GM19455 (cell line): Measurements from ENCODE around the gene MSX2.
"Not testable (repeated sequence)": the region's sequence is repeated elsewhere in the genome, so short reads cannot be mapped to it uniquely, and the experiment has no call there.

Experiments used
- ATAC-seq: cut with Tn5 transposase; IDR thresholded peaks from one replicate; pipeline ENCODE4 v1.9.1; 2021; ENCODE audit not compliant: unreplicated experiment

MSX2 gene

DNA sequence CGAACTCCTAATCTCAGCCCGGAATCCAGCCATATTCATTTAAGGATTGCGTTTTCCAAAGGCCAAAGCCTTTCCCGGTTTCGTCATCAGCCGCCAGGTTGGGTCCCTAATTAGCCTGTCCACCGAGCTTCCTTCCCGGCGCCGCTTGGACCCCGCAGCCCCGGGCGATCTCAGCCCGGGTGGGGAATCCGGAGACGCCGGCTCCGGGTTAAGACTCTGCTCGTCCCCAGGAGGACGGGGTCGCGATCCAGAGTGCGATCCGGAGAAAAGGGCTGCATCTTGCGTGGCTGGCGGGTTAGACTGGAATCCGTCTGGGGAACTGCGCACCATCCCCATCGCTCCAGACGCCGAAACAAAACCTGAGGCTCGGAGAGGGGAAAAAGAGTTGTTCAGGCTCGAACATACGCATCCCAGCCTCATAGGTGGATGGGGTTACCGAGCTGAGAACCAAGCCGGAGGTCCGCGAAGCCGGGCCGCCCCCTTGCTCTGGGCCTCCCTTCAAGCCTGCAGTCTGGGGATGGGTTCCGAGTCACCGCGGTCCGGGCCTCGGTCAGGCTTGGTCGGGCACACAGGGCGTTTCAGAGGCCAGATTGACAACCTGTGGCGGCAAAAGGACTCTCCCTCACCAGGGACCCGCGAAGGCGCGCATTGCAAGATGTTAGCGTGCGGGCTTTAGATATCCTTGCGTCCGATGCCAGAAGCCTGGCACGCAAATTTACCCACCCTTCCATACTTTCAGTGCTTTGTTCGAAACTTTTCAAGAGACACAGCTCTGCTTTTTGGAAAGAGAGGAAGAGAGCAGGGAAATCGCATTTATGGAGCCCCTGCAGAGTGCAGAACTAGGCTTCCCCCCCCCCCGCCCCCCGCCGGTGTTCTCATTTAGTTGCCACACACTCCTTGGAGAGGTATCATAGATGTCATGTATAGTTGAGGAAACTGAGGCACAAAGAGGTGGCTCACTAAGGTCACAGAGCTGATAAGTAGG lies 7.9 kb downstream of the MSX2 start:
- no peak for ATAC-seq

- no peak for ATAC-seq
Observed at GRCh38 chr5:174733091-174733690, 8.8 kb downstream of the MSX2 start.

GRCh38 chr5:174733836-174734235 lies 9.5 kb downstream of the MSX2 start:
- ATAC-seq: no peak

DNA sequence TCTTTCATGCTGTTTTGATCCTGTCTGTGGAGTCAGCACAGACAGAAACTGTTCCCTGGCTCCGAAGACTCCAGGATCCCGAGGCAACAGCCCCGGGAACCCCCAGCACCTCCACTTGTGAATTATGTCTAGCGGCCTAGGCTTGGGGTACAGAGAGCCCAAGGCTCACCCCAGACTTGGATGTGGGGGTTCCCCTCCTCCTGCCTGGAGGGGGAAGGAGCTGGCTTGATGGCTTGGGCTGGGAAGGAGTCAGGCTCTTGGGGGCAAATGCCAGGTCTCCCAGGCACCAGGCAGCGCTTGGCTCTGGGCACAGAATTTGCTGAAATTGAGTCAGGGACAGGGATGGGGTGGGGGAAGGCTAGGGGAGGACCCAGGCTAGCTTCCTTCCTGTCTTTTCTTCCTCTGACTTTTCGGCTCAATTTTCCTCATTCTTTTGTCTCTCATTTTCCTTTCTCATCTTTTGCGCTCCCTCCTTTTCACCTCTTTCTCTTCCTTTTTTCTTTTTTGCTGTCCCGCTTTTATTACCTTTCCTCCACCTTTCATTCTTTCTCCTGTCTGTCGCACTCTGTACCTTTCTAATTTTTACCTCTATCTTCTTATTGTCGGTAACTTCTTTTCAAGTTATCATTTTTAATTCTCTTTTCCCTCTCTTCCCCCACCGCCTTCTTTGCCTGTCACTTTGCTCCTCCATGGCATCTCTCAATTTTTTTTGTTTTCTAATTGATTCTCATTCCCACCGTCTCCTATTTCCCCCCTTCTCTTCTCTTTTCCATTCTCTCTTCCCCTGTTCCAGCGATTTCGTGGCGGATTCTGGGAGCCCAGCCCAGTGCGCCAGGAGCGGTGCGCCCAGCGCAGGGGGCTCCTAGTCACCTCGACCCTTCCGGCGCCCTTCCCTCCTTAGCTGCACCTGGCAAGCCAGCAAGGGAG lies 10.5 kb downstream of the MSX2 start:
- ATAC-seq: no peak

GRCh38 chr5:174735498-174736330 lies 11.3 kb downstream of the MSX2 start:
- no peak for ATAC-seq

- ATAC-seq: no peak
Observed at GRCh38 chr5:174736331-174736721, 11.9 kb downstream of the MSX2 start.

DNA sequence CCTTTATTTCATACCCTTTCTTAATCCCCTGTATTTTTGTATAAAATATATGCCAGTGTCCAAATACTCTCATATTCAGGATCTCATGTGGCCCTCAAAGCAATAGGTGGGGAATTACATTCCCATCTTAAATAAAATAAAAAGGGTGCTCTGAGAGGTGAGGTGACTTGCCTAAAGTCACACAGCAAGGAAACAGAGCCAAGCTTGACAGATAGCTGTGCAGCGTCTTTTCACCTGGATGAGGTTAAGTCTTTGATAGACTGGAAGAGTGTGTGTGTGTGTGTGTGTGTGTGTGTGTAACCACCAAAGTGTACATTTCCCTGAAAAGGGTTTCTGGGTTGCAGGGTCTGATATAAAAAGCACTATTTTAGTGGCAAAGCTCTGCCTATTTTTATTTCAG lies 12.4 kb downstream of the MSX2 start:
- ATAC-seq: no peak

GRCh38 chr5:174737330-174737729 lies 12.9 kb downstream of the MSX2 start:
- ATAC-seq: no peak

DNA sequence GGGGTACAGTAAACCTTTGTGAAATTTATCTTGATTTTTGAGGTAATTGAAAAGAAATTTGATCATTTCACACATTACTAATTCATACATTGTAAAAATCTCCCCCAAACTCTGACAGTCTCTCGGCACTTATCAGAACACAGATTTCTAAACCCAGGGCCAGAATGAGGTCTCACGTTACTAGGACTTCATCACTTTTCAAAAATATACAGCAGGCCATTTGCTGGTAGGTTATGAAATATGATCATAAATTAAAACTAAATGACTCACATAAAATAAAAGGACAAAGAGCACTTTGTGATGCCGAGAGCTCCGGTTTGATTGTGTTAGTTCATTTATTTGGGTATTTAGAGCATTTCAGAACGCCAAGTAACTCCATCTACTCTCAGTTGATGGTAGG lies 17.0 kb downstream of the MSX2 start:
- no peak for ATAC-seq

DNA sequence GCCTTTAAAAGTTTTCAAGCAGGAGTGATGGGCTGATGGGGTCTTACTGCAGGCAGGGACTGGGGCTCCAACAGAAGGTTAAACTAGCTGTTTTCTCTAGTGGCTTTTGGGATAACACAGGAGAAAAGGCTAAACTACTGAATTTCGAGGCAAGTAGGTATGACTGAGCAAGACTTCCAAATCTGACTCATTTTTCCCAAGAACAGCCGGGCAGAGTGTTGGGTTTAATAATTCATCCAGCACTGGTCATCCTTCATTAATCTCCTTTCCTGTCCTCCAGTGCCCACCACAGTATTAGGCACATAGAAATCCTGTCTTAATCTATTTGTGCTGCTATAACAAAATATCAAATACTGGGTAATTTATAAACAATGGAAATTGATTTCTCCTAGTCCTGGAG lies 20.5 kb downstream of the MSX2 start:
- no peak for ATAC-seq

- no peak for ATAC-seq
Observed at GRCh38 chr5:174745590-174746103, 21.3 kb downstream of the MSX2 start.

DNA sequence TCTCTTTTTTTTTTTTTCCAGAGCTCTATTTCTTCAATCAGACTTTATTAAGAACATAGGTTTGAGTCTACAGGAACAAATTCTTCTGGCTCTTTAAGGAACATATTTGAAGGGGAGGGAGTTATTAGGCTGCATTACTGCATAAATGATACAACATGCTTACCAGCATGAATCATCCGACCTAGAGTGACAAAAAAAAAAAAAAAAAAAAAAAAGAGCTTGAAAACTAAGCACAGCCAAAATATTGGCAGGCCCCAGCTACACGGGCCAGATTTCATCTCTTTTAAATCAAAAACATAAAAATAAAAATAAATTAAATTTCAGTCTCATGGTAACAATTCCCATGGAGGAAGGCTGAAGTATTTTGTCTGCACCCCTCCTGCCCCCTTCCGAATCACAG lies 26.3 kb downstream of the MSX2 start:
- ATAC-seq: no peak

DNA sequence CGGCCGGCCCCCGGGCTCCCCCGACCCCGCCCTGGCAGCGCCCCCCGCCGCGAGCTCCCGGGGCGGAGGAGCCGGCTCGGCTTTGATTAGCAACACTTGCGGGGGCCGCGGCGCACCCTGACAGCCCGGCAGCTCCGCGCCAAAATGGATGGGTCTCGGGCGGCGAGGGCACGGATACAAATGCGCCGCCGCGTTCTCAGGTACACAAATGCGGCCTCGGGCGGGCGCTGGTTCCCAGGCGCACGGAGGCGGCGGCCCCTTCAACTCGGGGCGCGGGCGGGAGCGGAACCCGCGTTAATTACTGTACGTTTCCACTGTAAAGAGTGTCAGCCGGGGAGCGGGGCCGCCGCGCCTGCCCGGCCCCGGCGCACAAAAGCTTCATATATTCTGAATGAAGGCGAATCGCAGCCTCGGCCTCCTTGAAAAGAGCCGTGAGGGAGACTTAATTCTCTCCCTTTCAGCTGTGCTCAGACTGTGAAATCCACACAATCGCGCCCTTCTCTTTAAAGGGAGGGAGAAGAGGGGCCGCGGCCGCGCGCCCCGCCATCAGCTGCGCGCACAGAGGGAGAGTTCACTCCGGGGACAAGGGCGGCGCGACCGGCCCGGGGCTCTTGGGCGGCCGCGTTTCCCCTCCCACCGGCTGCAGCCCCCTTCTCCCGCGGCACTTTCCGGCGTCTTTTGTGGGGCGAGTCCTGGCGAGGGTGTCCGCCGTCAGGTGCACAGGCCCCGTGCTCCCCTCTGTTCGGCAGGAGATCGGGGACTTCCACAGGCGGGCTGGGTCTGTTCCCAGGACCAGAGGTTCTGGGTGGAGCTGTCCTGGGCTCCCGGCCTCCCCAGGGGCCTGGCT lies 27.0 kb downstream of the MSX2 start:
- no peak for ATAC-seq

DNA sequence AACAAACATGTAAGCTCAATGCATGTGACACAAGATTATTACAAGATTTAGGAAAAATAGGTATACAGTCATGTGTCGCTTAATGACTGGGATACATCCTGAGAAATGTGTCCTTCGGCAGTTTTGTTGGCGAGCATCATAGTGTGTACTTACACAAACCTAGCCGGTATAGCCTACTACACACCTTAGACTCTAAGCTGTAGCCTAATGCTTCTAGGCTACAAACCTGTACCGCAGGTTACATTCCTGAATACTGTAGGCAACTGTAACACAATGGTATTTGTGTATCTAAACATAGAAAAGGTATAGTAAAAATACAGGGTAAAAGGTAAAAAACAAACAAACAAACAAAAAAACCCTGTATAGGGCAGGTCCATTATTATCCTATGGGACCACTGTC lies 27.7 kb downstream of the MSX2 start:
- no peak for ATAC-seq

GRCh38 chr5:174755106-174755505 lies 30.7 kb downstream of the MSX2 start:
- ATAC-seq: no peak

DNA sequence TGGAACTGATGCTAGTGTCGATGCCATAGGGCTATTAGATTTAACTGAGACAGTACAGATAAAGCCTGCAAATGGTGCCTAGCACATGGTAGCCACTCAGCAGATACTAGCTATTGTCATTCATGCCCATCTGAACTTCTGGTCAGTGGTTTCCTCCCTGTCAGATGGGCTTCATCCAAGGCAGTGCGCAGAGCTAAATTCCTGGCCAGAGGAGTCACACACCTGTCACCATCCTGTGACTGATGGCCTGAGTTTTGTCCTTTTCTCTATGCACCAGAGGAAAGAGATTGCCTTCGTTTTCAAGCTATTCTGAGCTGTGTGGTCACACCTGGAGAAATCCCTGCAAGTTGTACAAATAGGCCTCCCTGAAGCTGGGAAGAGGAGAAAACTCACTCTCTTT lies 34.7 kb downstream of the MSX2 start:
- no peak for ATAC-seq

DNA sequence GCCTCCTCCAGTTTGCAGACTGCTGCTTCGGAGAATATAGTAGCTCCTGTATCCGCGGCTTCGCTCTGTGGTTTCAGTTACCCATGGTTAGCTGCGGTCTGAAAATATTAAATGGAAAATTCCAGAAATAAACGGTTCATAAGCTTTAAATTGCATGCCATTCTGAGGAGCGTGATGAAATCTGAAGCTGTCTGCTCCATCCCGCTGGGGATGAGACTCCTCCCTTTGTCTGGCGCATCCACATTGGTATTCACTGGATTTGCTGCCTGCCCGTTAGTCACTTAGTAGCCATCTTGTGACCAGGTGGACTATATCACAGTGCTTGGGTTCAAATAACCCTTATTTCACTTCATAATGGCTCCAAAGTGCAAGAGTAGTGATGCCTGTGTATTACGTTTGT lies 36.3 kb downstream of the MSX2 start:
- ATAC-seq: no peak

- ATAC-seq: not testable (repeated sequence)
Observed at GRCh38 chr5:174761341-174761740, 37.0 kb downstream of the MSX2 start.

- no peak for ATAC-seq
Observed at GRCh38 chr5:174764309-174764708, 39.9 kb downstream of the MSX2 start.
